Stomach (tissue), 4 donors: ENCODE data around the gene PKD2L2.

Source experiments
- EP300 ChIP-seq: sonication (generic); formaldehyde crosslinking; IDR thresholded peaks from one replicate; pipeline ENCODE4 v1.6.1; 2017; ENCODE audit warnings: antibody characterized with exemption
- POLR2A ChIP-seq, 4 donors: fragments of 450-650 bp; IDR thresholded peaks; one replicate each; pipeline ENCODE4 v1.6.1; 2016; ENCODE audit warnings: antibody characterized with exemption in 4 of 4, control low read depth in 2 of 4, mild to moderate bottlenecking in 1 of 4, moderate library complexity in 1 of 4
- POLR2AphosphoS5 ChIP-seq, 3 donors: sonication (generic); formaldehyde crosslinking; IDR thresholded peaks; one replicate each; pipeline ENCODE4 v1.6.1; 2016; ENCODE audit warnings: antibody characterized with exemption in 3 of 3
- TF ChIP-seq, protein P1 (sequence below), 7 experiments: fragments of 450-650 bp in 4 of 7; fragments of 200-600 bp in 3 of 7; sonication (generic) in 3 of 7; IDR thresholded peaks; one replicate each; pipeline ENCODE4 v1.5.1; 2016 to 2019; ENCODE audit warnings: antibody characterized with exemption in 7 of 7, control low read depth in 2 of 7, mild to moderate bottlenecking in 1 of 7

DNA sequence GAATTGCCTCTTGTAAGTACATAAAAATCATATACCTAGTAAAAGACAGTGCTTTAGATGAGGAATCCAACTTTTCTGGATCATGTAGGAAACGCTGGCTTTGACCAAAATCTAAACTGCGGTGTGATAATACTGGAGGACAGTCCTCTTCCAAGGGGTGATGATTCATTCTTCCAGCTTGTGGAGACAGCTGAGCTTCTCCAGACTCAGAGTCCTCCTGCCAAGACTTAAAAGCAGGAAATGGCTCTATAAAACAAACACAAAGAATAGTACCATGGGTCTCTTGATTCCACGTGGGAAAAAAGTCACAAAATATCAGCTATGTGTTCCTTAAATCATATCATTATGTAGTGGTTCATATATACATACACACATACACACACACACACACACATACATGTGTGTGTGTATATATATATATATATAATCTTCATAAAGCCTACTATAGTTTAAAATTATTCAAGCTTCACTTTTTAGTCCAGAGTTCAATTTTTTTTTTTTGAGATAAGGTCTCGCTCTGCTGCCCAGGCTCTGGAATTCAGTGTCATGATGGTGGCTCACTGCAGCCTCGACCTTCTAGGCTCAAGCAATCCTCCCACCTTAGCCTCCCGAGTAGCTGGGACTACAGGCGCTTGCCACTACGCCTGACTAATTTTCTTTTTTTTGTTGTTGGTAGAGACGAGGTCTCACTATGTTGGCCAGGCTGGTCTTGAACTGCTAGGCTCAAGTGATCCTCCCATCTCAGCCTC lies 65.0 kb downstream of the PKD2L2 start:
- TF ChIP-seq, protein P1, sequence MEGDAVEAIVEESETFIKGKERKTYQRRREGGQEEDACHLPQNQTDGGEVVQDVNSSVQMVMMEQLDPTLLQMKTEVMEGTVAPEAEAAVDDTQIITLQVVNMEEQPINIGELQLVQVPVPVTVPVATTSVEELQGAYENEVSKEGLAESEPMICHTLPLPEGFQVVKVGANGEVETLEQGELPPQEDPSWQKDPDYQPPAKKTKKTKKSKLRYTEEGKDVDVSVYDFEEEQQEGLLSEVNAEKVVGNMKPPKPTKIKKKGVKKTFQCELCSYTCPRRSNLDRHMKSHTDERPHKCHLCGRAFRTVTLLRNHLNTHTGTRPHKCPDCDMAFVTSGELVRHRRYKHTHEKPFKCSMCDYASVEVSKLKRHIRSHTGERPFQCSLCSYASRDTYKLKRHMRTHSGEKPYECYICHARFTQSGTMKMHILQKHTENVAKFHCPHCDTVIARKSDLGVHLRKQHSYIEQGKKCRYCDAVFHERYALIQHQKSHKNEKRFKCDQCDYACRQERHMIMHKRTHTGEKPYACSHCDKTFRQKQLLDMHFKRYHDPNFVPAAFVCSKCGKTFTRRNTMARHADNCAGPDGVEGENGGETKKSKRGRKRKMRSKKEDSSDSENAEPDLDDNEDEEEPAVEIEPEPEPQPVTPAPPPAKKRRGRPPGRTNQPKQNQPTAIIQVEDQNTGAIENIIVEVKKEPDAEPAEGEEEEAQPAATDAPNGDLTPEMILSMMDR (IDR thresholded peaks at IDR 0.05): no peak
- TF ChIP-seq POLR2A (IDR thresholded peaks at IDR 0.05) (no peak), POLR2AphosphoS5 (IDR thresholded peaks at IDR 0.05) (peak; percentile 15 to 80 (median 66)), EP300 (no peak)
